Mononuclear cell (primary cell): ENCODE measurements around the gene C1QTNF6. TPM values are rescaled to one million over a fixed set of nuclear protein-coding genes. Genes with fewer than 3 reads are reported as not detected.
"Not testable (repeated sequence)": the region's sequence is repeated elsewhere in the genome, so short reads cannot be mapped to it uniquely, and the experiment has no call there.

ENCODE experiments used
- H3K27me3 ChIP-seq: 2 replicates; pipeline ENCODE4 v1.6.0; 2011; ENCODE audit warnings: low read length, control low read depth; ENCODE audit not compliant: insufficient read depth
- H3K4me1 ChIP-seq: 2 replicates; pipeline ENCODE4 v1.5.1; 2011; ENCODE audit warnings: mild to moderate bottlenecking, low read length, control low read depth; ENCODE audit not compliant: insufficient read depth
- H3K4me3 ChIP-seq: 2 replicates; pipeline ENCODE4 v1.5.1; 2011; ENCODE audit warnings: mild to moderate bottlenecking, low read length, moderate library complexity
- H3K9me3 ChIP-seq: 2 replicates; pipeline ENCODE4 v1.5.1; 2011; ENCODE audit warnings: low read depth, mild to moderate bottlenecking, control low read depth, low read length
- total RNA-seq: library from RNA; depleted of rRNA; stranded (reverse); fragments of >200 nt; gene quantifications from one replicate; pipeline ENCODE4 v1.2.3, GENCODE V29; 2012

Gene C1QTNF6
- total RNA-seq, 1 donor = 1.4 TPM

DNA sequence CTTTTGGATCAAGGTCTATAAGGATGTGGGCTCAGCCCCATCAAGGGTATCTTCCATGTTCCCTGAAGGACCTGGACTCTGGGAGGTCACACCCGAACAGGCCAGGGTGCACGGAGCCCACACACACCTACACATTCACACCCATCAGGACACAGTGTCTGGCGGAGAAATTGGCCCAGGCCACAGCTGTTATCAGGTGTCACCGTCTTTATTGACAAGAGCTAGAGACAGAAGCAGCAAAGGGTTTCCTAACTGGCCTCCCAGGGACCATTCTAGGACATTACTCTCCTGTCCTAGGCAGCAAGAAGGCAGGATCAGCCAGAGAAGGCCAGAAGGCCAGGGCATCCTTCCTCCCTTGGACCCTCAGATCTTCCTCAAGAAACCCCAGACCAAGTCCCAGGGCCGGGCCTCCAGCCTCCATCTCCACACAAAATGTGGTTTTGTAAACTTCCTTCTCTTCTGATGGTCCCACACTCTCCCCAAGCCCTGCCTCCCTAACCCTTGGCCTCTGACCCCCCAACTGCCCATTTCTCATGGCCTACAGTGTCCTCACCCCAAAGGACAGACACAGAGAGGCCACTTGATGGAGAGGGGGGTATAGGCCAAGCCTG is 16.1 kb upstream of the C1QTNF6 start:
- Histone ChIP-seq H3K4me1 (peaks cover 36% of the 10 kb centered on the region), H3K4me3 (no peak overlapping the region), H3K27me3 (no peaks in the 10 kb centered on the region), H3K9me3 (no peaks in the 10 kb centered on the region)

- Histone ChIP-seq H3K4me1 (peaks cover 40% of the 10 kb centered on the region), H3K9me3 (no peaks in the 10 kb centered on the region), H3K27me3 (no peaks in the 10 kb centered on the region), H3K4me3 (no peak overlapping the region)
Measured at GRCh38 chr22:37203354-37204044, 15.5 kb upstream of the C1QTNF6 start.

GRCh38 chr22:37202716-37203115 is 14.7 kb upstream of the C1QTNF6 start:
- no peaks in the 10 kb centered on the region for H3K9me3 ChIP-seq
- no peak overlapping the region for H3K4me3 ChIP-seq
- H3K4me1 ChIP-seq = peaks cover 41% of the 10 kb centered on the region
- H3K27me3 ChIP-seq = no peaks in the 10 kb centered on the region

DNA sequence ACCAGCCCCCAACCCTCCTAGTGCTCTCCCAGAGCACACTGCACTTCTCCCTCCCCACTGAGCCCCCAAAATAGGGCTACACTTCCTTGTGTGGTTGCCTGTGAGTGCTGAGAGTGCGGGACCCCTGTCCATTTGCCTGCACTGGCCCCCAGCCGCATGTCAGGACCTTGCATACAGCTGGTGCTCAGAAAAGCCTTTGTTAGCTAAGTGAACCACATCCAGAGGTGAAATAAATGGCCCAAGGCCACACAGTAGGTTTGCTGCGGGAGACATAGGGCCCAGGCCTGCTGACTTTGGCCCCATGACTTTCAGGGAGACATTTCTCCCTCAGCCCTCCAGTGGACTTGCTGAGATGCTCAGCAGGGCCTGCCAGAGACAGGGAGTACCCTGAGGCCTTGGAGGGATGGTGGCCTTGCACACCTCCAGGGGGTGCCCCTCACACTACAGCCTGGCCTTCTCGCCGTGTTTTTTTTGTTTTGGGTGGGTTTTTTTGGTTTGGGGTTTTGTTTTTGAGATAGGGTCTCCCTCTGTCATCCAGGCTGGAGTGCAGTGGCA is 14.0 kb upstream of the C1QTNF6 start:
- no peaks in the 10 kb centered on the region for H3K27me3 ChIP-seq
- no peaks in the 10 kb centered on the region for H3K9me3 ChIP-seq
- peaks cover 38% of the 10 kb centered on the region for H3K4me1 ChIP-seq
- H3K4me3 ChIP-seq = no peak overlapping the region

DNA sequence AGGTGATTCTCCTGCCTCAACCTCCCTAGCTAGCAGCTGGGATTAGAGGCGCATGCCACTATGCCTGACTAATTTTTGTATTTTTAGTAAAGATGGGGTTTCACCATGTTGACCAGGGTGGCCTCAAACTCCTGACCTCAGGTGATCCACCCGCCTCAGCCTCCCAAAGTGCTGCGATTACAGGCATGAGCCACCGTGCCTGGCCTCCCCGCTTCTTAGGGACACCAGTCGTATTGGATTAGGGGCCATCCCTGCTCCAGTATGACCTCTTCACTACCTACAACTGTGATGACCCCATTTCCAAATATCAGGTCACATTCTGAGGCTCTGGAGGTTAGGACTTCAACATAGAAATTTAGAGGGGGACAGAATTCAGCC is 13.4 kb upstream of the C1QTNF6 start:
- H3K27me3 ChIP-seq, H3K4me3 ChIP-seq, H3K9me3 ChIP-seq: not testable (repeated sequence)
- peaks cover 37% of the 10 kb centered on the region for H3K4me1 ChIP-seq

- Histone ChIP-seq H3K4me1 (peaks cover 32% of the 10 kb centered on the region), H3K27me3 (no peaks in the 10 kb centered on the region), H3K9me3 (no peaks in the 10 kb centered on the region), H3K4me3 (peak overlapping the region; percentile 68)
Measured at GRCh38 chr22:37199760-37200108, 11.7 kb upstream of the C1QTNF6 start.

DNA sequence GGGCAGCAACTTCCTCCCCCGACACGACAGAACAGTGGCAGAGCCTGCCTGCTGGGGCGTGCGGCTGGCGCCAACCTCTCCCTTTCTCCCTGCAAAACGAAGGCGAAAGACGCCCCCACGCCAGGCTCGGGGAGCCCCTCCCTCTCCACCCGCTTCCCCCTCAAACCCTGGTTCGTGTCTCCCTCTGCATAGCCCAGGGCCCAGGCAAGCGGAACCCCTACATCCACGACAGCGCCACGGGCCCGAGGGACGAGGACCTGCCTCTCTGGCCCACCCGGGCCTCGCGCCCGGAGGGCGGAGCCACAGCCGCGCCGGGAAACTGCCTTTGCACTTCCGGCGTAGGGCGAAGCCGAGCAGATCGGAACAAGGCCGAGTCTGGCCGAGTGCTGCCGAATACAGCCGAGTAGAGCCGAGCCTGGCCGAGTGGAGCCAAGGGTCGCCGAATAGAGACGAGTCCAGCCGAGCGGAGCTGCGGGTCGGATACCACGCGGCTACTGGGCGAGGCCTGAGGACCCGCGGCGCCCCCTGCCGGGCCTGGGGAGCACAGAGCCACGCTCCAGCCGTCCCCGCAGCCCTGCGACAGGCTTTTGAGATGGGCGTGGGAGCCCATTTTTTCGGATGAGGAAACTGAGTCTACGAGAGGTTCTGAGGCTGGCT is 11.2 kb upstream of the C1QTNF6 start:
- peaks cover 32% of the 10 kb centered on the region for H3K4me1 ChIP-seq
- no peaks in the 10 kb centered on the region for H3K27me3 ChIP-seq
- no peaks in the 10 kb centered on the region for H3K9me3 ChIP-seq
- peak overlapping the region; percentile 68 for H3K4me3 ChIP-seq

DNA sequence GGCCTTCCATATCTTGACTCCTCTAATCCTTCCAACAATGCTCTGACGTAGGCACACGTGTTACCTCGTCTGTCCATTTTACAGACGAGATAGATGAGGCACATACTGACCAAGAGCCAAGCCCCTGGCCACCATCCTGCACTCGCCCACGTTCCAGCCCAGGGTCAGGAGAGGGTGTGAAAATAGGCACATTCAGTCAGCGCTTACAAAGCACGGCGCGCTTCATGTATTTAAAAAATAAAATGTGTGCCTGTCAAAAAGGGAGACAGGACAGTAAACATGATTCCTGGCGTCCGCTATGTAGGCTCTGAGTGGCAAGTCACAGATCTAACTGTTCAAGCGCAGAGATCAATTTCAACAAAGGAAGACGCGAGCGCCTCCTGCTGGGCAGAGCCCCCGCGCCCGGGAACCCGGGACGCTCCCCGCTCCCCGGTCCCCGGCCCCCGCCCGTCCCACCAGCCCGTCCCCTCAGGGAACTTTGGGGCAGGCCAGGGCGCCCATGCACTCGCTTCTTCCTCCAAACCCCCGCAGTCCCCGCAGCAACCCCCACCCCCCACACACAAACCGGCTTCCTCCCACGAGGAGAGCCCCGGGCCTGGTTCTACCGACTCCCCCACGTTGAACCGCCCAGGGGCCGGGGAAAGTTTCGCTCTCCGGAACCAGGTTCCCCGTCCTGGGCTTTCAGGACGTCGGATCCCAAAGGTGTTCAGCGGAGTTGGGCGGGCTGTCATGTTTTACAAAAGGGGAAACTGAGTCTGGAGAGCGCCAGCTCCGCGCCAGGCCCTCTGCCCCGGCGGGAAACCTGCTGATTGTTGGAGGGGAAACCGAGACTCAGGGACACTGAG is 10.4 kb upstream of the C1QTNF6 start:
- no peaks in the 10 kb centered on the region for H3K27me3 ChIP-seq
- H3K4me3 ChIP-seq = peak overlapping the region; percentile 68
- peaks cover 36% of the 10 kb centered on the region for H3K4me1 ChIP-seq
- H3K9me3 ChIP-seq = no peaks in the 10 kb centered on the region

DNA sequence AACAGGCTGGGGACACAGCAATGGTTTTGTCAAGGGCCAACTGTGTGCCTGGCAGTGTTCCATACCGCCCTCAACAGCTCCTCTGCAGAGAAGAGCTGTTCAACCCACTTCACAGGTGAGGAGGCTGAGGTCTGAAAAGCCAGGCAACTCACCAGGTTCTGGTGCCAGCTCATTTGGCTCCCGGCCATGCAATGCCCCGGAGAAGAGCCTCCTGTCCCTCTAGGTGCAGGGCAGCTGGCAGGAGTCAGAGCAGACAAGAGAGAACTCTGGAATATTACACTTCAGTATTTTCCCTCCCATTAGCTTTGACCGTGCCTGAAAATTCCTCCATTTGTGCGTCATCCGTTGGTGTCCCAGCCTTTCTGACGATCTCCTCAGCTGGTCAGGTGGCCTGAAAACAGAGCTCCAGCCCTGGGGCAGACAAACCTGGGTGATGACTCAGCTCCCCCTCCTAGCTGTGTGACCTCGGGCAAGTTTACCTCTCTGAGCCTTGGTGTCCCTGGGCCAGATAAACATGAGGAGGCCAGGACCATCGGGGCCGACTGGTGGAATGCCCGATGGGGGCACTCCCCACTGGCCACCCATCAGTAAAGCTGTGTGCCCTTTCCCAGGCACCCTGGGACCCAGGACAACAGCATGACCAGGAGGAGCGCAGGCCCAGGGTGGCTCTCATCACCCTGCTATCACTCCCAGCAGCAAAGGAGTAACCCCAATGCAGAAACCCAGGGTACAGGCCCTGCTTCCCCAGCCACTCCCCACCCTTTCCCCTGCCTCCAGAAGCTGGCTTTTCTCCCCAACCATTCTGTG is 9.6 kb upstream of the C1QTNF6 start:
- Histone ChIP-seq H3K27me3 (no peaks in the 10 kb centered on the region), H3K4me1 (peaks cover 36% of the 10 kb centered on the region), H3K9me3 (no peaks in the 10 kb centered on the region), H3K4me3 (no peak overlapping the region)

GRCh38 chr22:37196539-37197450 is 8.7 kb upstream of the C1QTNF6 start:
- Histone ChIP-seq H3K4me1 (peaks cover 36% of the 10 kb centered on the region), H3K9me3 (no peaks in the 10 kb centered on the region), H3K27me3 (no peaks in the 10 kb centered on the region), H3K4me3 (no peak overlapping the region)

DNA sequence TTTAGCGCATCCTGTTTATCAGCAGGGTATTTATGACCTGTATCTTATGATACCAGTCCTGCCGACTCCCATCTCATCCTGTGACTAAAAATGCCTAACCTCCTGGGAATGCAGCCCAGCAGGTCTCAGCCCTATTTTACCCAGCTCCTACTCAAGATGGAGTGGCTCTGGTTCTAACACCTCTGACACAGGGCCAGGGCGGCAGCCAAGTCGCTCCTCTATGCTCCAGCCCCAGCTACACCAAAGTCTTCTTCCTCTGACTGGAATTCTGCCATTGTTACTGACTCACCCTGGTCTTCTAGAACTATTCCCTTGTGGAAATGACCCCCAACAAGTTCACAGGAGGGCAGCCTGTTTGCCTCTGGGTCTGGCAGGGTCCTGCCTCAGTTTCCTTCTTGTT is 7.9 kb upstream of the C1QTNF6 start:
- H3K4me1 ChIP-seq = peaks cover 35% of the 10 kb centered on the region
- no peaks in the 10 kb centered on the region for H3K27me3 ChIP-seq
- H3K9me3 ChIP-seq = no peaks in the 10 kb centered on the region
- H3K4me3 ChIP-seq = no peak overlapping the region

DNA sequence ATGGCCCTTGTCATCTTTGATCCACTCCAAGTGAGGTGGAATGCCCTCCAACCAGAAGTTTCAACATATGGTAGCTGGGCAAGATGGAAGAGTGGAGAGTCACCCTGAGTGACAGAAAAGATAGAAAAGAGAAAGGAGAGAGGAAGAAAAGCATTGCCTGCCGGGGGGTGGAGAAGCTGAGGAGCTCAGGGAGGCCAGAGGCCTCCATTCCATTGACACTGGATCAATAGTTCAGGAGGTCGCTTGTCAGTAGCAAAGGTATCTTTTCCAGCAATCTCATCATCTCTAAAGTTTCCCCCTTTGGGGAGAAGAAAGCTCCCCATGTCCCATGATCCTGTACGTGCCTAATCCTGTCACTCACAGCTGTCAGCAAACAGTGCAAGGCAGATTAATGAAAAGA is 6.7 kb upstream of the C1QTNF6 start:
- H3K27me3 ChIP-seq = no peaks in the 10 kb centered on the region
- H3K4me3 ChIP-seq = no peak overlapping the region
- H3K9me3 ChIP-seq = no peaks in the 10 kb centered on the region
- peaks cover 24% of the 10 kb centered on the region for H3K4me1 ChIP-seq

DNA sequence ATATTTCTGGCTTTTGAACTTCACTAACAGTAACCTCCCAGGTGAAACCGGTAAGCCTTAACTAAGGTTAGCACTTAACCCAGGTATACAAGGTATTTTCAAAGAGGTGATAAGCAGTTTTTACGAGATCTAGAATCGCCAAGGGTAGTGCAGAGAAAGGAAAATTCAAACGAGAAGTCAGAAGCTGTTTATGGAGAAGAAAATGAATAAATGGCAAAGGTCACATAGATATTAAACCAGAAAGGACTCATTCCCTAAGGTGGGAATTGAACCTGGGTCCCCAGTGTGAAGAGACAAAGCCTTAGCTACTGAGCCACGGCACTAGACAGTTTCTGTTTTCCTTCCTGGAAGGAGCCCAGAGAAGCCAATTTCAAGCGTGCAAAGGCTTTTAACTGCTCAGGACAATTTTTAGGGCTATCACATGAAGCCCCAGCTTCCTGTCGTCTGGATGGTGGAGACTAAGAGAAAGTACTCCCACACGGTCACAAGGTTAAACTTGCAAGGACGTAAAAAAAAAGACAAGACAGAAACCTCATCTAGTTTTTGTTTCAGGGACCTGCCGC is 5.7 kb upstream of the C1QTNF6 start:
- no peak overlapping the region for H3K4me3 ChIP-seq
- H3K9me3 ChIP-seq = no peaks in the 10 kb centered on the region
- H3K27me3 ChIP-seq = no peaks in the 10 kb centered on the region
- H3K4me1 ChIP-seq = peaks cover 15% of the 10 kb centered on the region
